Putamen (tissue), 1 donor: Measurements from ENCODE around the gene SHLD1.

ENCODE experiments used
- DNase-seq: peaks from one replicate; pipeline ENCODE4 v3.0.0-alpha.2; 2016; ENCODE audit warnings: low spot score

SHLD1 gene

GRCh38 chr20:5820738-5821137 is 70.5 kb downstream of the SHLD1 start:
- DNase-seq, result no peak

DNA sequence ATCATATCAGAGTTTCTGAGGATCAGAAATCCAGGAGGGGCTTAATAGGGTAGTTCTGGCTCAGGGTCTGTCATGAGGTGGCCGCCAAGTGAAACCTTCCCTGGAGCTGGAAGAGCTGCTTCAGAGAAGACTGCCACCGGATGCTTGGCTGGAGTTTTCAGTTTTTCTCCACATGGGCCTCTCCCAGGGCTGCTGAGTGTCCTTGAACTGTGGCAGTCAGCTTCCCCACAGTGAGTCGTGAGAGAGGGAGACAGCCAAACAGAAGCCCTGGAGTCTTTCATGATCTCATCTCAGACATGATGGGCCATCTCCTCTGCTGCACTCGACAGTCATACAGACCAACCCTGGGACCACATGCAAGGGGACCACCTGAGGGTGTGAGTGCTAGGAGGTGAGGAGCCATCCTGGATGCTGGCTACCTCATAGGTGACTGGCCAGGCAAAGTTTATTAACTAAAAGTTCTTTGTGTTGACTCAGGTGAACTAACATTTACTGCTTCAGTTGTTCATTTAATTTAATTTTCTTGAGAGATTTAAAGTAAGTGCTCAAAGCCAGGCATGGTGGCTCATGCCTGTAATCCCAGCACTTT is 71.5 kb downstream of the SHLD1 start:
- DNase-seq, result no peak

DNA sequence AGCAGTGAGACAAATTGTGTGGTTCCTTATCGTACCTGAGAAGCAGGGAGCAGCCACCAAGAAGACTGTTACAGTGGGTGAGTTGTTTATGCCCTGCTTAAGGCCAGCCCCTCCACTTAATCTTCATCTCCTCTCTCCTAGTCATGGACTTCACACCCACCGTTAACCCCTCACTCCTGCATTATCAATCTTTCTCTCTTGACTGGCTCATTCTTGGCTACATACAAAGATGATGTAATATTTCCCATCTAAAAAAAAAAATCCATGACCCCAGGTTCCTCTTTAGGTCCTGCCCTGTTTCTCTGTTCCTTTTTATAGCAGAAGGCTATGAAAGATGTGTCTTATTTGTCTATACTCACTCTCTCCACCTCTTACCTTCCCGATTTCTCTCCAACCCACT is 72.4 kb downstream of the SHLD1 start:
- DNase-seq, result no peak

- no peak for DNase-seq
These were observed 75.0 kb downstream of the SHLD1 start for GRCh38 chr20:5825130-5825719.

- no peak for DNase-seq
These were observed 77.1 kb downstream of the SHLD1 start for GRCh38 chr20:5827098-5827853.

GRCh38 chr20:5827861-5828260 is 77.7 kb downstream of the SHLD1 start:
- no peak for DNase-seq

- no peak for DNase-seq
These were observed 79.1 kb downstream of the SHLD1 start for GRCh38 chr20:5829241-5829809.

DNA sequence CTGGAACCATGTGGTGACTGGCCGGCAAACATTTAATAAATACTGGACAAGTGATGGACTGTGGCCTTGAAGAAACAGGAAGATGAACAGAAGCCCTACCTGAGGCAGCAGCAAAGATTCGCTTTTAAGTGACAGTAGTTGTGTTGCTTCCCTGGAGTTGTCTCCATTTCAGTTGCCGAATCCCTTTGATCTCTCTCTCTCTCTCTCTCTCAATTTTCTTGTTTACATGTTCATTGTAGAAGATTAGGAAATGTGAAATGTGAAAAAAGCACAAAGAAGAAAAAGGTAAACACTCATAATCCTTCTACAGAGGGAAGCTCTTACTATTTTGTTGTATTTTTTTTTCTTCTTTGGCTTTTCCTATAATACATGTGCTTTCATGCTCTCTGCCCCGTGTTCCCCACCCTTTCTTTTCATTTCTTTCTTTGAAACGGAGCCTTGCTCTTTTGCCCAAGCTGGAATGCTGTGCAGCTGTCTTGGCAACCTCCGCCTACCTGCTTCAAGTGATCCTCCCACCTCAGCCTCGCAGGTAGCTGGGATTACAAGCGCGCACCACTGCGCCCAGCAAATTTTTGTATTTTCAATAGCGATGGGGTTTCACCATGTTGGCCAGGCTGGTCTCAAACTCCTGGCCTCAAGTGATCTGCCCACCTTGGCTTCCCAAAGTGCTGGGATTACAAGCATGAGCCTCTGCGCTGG is 81.5 kb downstream of the SHLD1 start:
- DNase-seq, result peak; percentile 63

- DNase-seq, result no peak
These were observed 83.2 kb downstream of the SHLD1 start for GRCh38 chr20:5833309-5833941.

DNA sequence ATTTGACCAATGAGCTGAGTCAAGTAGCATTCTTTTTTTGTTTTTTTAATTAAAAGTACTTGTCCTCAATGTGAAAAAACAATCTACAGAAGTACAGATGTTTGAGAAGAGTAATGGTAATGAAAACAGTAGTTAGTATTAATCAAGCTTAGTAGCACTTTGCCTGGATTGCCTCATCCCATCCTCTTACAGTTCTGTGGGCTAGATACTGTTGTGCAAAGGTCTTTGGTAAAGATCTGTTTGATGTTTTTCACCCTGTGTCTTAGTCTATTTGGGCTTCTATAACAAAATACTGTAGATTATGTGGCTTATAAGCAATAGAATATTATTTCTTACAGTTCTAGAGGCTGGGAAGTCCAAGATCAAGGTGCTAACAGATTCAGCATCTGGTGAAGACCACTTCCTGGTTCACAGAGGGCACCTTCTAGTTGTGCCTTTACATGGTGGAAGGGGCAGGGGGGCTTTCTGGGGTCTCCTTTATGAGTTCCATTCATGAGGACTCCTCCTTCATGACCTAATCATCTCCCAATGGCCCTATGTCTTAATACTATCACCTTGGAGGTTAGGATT is 84.3 kb downstream of the SHLD1 start:
- DNase-seq, result no peak

- no peak for DNase-seq
These were observed 85.2 kb downstream of the SHLD1 start for GRCh38 chr20:5835321-5835821.

DNA sequence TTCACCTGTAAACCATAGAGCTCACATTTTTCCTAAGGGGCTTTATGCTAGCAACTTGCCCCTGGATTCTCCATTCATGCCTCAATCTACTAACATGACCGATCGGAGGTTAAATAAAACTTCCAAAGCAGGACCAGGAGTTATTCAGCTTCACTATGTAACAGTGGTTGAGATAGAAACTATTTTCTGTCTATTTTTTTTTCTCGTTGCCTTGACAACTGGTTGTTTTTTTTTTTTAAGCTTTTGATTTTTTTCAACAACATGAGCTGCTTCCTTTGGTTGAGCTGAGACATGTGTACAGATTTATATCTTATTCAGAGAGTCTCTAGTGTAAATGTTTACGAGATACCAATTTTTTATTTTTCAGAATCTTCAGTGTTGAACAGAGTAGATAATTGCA is 85.7 kb downstream of the SHLD1 start:
- no peak for DNase-seq

GRCh38 chr20:5836569-5836968 is 86.4 kb downstream of the SHLD1 start:
- DNase-seq, result no peak

- no peak for DNase-seq
These were observed 90.3 kb downstream of the SHLD1 start for GRCh38 chr20:5840411-5841002.

- DNase-seq, result no peak
These were observed 91.3 kb downstream of the SHLD1 start for GRCh38 chr20:5841522-5841921.

- no peak for DNase-seq
These were observed 92.3 kb downstream of the SHLD1 start for GRCh38 chr20:5842465-5842864.

DNA sequence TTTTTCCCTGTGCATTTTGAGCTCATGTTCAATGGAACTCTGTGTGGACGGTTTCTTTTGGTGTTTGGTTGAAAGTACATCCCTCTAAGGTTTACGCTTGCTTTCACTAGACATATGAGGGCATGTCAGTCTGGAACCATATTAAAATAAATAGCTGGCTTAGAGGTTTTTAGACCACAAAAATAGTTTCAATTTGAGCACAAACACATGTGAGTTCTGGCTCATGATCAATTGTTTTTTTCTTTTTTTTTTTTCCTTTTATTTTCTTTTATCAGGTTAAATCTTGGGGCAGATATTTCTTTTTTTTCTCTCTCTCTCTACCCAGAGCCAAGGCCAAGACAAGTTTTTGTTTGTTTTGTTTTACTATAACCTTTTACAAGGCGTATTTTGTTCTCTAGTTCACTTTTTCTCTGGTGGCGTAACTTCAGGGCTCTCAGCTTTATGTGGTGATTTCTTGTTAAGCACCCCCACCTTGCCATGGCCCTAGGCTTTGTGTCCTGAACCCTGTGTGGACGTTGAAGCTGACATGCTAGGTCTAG is 92.9 kb downstream of the SHLD1 start:
- no peak for DNase-seq

DNA sequence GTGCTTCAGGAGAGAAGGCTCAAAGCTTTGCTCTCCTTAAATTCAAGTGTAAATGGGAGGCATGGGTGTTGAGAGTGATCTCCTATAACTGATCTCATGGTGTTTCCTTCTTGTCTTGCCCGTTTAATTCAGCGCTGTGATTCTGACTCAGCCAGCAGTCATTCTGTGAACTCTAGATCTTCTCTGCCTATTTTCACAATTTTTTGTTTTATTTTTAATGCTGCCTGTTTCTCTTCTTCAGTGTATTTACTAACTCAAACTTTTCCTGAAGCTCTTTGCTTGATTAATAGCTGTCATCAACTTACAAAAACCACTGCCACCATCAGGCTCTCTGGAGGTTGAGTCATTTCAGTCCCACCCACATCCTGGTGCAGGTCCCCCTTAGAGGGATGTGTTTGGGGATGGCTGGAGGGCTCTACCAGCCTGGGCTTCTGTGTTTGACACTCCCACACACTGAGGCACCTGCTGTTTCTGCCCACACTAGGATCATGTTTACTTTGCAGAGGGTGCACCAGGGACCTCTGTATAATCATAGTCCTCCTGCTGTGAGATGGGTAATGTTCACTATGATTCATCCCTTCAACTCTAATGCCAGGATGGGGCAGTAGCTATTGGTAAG is 94.0 kb downstream of the SHLD1 start:
- DNase-seq, result no peak

DNA sequence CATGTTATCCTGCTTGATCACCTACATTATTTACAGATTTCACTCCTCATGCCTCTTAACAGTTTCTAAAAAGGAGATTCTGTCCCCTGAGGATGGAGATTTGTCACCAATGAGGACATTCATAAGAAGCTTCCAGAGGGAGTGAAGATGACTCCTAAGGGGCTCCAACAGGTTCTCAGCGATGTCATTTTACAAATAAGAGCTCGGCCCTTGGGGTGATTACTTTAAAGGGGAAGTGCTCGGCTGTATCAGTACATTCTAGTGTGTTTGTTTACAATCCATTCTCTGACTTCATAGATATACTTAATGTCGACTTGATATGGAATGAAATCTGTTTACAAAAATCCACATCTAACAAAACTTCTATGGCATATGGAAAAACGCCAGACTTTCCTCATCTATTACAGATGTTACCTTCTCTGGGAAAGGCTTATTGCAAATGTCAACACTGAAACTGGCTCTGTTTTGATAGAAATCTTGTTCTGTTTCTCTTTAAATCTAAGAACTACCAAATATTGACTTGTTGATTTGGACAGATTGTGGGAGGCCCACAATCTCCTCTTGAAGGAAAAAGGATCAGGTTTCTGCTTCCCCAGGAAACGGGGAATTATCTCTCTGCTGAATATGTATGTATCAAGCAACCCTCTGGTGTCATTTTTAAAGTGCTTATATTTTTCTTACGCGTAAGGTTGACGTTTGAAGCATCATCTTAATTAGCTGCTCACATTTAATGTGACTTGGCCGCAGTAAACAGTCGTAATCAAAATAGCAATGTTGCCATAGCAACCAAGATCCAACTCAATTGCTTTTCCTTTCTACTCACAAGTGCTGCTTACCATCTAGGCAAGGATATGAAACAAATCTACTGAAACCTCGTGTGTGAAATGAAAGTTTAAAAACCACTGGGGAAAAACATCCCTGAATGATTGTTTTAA is 95.7 kb downstream of the SHLD1 start:
- peak; percentile 29 for DNase-seq
